GM21619 (cell line): ENCODE results near the gene ERCC6L.

Experiments used
- ATAC-seq: cut with Tn5 transposase; IDR thresholded peaks from one replicate; pipeline ENCODE4 v1.9.1; 2021; ENCODE audit not compliant: unreplicated experiment

ERCC6L gene

DNA sequence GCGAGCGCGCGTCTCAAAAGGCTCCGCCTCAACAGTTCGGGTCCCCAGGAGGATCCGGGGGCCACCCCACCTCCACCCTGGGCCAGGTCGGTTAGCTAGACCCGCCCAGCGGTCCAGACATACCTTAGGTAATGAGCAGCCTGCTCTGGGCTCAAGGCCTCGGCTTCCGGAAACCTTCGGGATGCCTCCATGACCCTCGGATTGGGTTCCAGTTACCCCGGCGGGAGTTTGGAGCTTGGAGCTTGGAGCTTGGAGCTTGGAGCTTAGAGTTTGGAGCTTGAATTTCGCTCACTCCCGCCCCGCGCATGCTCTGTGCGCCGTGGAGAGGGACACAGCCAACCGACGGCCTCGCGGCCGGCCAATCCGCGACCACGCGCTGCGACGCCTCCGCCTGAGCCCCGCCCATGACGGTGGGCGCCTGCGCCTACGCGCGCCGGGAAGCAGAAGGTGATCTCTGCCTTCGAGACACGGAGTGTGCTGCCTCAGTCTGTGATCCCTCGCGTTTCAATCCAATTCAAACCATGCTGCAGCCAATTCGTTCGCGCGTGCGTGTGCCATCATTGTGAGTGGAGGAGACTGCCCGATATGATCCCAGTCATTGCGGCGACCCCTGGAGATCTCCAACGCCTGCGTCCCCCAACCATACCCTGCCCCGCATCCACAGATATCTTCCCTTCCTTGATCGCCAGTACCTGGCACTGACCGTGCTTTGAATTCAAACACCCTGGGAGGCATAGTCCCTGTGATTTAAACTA is at the start of gene ERCC6L:
Gene ERCC6L, minus strand, starts transcription at position 307 of the 755 bp plus-strand sequence. Its CDS starts 116 bp downstream, at position 191.
- ATAC-seq = peak; percentile 99

GRCh38 chrX:72282302-72282701 is 43.5 kb upstream of the ERCC6L start:
- ATAC-seq = no peak

DNA sequence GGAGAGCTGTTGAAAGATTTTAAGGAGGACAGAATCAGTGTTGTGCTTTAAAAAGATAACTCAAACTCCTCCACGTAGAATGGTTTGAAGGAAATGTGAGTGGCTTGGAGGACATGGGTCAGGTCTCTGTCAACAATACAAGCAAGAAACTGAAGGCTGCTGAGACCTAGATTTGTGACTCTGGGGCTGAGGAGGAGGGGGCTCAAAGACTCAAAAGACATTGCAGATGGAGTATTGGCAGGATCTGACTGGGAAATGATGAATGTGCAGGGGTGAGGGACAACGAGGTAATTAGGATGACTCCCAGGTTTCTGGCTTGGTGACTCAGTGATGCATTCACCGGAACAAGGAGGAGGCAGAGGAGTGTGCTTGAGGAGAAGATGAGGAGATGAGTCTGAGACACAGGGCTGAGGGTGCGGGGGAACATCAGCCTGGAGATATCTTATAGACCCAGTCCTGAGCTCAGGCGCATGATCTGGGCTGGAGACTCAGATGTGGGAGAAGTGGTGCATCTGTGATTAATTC is 41.6 kb upstream of the ERCC6L start:
- no peak for ATAC-seq

GRCh38 chrX:72276478-72276953 is 37.7 kb upstream of the ERCC6L start:
- ATAC-seq = peak; percentile 14

DNA sequence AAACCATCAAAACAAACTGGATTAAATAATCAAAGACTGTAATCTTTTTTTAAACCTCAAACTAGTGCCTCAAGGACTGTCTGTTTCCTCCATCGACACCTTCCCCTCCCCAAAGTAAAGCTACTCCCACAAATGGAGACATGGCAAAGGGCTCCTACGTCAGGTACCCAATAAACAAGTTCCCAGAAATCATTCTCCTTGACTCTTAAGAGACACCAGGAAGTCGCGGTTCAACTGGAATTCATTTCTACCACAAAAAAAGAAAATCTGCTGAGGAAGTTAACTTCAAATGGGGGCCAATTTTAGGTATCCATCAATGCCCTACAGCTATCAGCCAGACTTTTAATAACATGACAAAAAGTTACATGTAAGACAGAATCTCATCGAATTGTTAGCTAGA is 35.7 kb upstream of the ERCC6L start:
- ATAC-seq = no peak

DNA sequence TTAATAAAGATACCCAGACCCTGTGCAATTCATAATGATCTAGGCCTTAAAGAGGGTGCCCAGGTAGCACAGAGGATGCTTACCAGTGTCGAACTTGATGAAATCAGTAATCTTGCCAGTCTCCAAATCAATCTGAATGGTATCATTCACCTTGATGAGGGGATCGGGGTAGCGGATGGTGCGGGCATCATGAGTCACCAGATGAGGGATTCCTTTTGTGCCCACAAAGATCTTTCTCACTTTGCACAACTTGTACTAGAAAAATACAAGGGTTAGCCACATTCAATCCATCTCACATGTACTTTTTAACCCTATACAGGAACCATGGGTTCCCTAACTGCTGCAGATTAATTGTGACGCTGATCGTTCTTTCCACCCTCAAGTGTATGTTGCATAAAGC is 34.9 kb upstream of the ERCC6L start:
- ATAC-seq = no peak

DNA sequence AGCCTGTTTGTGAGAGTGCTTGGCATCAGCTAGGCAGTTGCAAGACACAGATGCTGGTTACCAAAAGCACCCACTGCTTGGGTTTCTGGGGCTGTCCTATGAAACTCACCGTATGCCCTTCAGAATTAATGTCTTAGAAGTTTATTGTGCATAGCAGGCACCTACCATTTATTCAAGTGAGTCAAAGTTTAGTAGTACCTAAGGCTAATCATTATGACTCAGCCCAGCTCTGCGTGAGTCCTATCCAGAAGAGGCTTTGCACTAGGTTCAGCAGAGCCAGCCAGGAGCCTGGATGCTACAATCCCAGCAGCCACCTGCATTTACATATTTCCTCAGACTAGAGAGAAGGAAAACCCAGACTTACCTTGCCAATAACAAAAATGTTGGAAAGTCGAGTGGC is 34.0 kb upstream of the ERCC6L start:
- ATAC-seq = no peak

- no peak for ATAC-seq
Observed at GRCh38 chrX:72271812-72272211, 33.0 kb upstream of the ERCC6L start.

GRCh38 chrX:72271091-72271788 is 32.4 kb upstream of the ERCC6L start:
- no peak for ATAC-seq

- no peak for ATAC-seq
Observed at GRCh38 chrX:72270316-72270866, 31.6 kb upstream of the ERCC6L start.

- ATAC-seq = no peak
Observed at GRCh38 chrX:72269671-72270251, 30.9 kb upstream of the ERCC6L start.

DNA sequence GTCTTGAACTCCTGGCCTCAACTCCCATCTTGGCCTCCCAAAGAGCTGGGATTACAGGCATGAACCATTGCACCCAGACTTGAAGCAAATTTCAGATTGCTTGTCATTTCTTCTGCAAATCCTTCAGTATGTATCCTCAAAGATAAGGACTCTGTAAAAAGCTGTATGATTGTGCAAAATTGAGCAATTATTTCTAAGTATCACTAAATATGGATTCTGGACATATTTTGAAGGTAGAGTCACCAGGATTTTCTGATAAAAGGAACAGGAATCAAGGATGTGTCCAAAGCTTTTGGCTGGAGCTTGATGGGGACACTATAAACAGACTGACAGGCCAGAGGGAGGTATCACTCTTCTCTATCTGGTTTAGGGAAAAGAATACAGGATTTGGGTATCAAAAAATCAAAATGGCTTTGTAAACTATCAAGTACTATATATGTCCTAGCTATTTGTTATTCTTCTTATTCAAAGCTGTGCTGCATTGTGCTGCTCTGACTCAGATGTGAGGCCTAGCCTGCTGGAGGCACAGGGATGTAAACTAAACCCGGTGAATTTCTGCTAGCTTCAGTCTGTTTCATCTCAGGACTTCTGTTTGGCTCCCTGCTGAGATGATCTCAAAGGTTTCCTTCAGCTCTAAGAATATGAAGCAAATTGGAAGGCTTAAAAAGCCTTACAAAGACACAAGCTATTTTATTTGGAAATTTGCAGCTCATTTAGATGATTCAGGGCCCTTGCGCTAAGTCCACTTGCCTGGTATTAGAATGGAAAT is 30.0 kb upstream of the ERCC6L start:
- no peak for ATAC-seq

DNA sequence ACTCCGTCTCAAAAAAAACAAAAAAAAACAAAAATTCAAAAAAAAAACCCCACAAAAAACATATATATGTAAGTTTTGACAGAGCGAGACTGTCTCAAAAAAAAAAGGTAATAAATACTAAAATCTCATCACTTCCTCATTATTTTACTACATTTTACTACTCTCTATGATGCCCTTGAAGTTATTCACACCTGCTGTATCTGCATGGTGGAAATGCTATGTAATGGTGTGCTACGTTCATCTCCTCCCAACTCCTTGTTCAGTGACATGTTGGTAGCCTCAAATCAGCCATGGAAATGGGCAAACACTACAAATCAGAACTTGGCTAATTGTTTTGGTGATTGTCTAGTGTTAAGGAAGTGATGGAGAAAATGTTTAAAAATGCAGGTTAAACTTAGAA is 26.4 kb upstream of the ERCC6L start:
- no peak for ATAC-seq

DNA sequence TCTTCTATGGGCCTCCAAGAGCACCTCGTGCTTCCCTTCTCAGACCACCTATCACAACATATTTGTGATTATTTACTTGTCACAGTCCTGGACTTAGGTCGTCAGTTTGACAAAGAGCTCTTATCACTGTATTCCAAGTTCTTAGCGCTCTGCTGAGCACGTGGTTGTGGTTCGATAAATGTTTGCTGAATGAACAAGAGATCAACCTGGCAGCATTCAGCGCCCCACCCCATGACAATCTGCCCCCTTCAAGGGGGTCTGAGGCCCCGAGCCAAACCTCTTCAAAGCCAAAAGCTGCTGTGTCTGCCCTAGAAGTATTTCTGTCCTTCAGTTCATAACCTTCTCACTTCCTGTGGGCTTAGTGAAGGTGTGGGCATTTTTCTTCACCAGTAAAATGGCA is 23.2 kb upstream of the ERCC6L start:
- ATAC-seq = no peak

GRCh38 chrX:72260448-72260847 is 21.6 kb upstream of the ERCC6L start:
- ATAC-seq = no peak

DNA sequence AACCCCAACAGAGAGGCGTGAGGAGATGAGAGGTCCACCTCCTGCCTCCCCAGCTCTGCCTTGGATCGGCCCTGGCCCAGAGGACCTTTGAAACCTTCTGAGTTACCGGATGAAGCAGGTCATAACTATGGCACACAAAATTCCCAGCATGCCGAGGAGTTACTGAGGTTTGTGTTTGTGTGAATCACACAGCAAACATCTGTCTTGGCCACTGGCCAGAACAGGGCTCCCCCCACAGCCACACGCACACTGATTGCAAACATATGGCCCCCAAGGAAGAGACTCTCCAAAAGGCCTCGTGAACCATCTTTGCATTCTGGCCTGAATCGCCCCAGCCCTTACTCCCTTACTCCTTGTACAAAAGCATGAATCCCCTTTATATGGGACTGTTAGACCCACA is 19.3 kb upstream of the ERCC6L start:
- ATAC-seq = no peak

- ATAC-seq = no peak
Observed at GRCh38 chrX:72255864-72256263, 17.0 kb upstream of the ERCC6L start.

DNA sequence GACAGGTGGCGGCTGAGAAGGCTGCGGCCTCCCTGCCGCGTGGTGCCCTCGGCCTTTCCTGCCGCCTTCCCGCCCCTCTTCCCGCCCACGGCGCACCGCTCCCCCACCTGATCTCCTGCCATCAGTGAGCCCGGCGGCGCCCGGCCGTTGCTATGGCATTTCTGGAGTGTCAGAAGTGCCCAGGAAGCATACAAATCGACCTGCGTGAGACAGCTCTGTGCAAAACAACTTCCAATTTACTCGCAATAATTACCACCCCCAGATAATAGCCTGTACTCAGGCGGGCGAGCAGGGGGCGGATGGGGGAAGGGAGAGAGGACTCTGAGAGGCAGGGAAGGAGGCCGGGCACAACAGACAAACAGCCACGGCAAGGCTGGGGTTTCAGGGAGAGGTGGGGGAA is 16.6 kb upstream of the ERCC6L start:
- no peak for ATAC-seq

DNA sequence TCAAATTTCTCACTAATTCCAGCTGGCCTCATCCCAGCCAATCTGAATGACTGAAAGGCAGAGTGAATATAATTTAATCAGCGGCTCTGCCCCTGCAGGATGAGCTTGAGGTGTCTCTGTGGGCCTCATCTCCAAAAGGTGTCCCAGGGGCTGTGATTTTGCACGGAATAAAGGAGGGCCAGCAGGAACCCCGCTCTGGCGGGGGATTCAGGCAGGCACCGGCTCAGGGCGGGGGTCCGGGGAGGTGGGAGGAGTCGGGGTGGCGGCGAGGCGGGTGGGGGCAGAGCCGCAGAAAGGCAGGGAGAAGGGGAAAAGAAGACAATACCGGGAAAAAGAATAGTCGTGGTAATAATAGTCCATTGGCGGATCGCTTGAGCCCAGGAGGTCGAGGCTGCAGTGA is 16.0 kb upstream of the ERCC6L start:
- no peak for ATAC-seq

DNA sequence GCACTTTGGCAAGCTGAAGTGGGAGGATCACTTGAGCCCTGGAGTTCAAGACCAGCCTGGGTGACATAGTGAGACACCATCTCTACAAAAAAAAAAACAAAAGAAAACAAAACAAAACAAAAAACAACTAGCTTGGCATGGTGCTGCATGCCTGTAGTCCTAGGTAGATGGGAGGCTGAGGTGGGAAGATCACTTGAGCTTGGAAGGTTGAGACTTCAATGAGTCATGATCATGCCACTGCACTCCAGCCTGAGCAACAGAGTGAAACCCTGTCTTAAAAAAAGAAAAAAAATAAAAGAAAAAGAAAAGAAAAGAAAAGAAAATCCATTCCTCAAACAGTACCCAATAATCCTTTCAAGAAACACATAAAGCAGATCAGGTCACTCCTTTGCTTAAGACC is 14.9 kb upstream of the ERCC6L start:
- ATAC-seq = no peak
